RPMI8226 (cell line): ENCODE results near the gene ANKRD60.

Source experiments
- DNase-seq: peaks from one replicate; pipeline ENCODE4 v3.0.0-alpha.2; 2015

Gene ANKRD60, protein sequence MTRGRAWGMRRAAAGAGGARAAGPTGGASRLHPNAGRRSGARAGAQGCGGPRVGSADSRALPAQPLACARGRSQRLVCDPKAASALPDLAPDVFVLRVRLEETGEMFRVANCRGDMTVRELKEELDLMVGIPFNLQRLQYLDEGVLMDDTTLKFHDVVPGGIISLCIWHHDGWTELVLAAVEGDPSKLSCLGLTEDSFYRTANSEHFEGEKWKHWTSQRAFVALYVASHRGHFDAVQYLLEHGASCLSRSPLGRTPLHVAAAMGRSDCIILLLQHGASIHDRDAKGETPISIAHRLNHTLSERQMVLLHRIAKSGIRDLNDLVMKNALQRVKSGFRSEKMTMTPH

DNA sequence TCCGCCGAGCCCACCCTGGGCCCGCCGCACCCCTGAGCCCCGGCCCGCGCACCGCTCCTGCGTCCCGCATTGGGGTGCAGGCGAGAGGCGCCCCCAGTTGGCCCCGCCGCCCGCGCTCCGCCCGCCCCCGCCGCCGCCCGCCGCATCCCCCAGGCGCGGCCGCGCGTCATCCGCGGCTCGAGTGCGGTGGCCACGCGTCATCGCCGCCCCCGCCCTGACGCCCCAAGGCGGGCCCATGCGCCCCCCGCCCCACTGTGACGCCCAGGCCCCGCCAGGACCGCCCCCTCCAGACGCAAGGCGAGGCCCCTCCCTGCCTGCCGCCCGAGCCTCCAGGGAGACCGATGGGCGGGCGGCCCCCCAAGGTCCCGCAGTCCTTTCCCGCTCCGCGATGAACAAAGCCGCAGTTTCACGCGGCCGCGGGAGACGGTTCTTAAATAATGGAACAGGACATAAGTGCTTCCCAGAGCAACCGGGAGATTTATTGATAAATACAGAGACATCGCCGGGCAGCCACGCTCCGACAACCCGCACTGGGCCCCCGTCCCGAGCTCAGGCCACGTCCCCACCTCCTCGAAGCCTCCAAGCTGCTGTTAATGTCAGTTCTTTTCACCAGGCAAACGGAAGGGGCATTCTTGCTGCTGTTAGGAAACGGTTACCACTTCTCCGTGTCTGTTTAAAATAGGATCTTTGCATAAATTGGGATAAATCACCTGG lies at the start of gene ANKRD60:
TSS of gene ANKRD60 (minus strand) at position 170 of the 714 bp plus-strand sequence. CDS start at position 170, 0 bp downstream.
- DNase-seq = no peak

- DNase-seq = no peak
Measured at GRCh38 chr20:58277578-58278472, 49.4 kb upstream of the ANKRD60 start.

GRCh38 chr20:58277107-58277506 lies 48.7 kb upstream of the ANKRD60 start:
- DNase-seq = no peak

- no peak for DNase-seq
Measured at GRCh38 chr20:58274384-58274783, 45.9 kb upstream of the ANKRD60 start.

GRCh38 chr20:58271606-58272351 lies 43.3 kb upstream of the ANKRD60 start:
- no peak for DNase-seq

- DNase-seq = no peak
Measured at GRCh38 chr20:58268936-58269619, 40.6 kb upstream of the ANKRD60 start.

GRCh38 chr20:58268421-58268821 lies 40.0 kb upstream of the ANKRD60 start:
- no peak for DNase-seq

GRCh38 chr20:58267389-58268215 lies 39.1 kb upstream of the ANKRD60 start:
- DNase-seq = no peak

GRCh38 chr20:58264271-58264670 lies 35.8 kb upstream of the ANKRD60 start:
- no peak for DNase-seq

- no peak for DNase-seq
Measured at GRCh38 chr20:58261660-58262059, 33.2 kb upstream of the ANKRD60 start.

- DNase-seq = no peak
Measured at GRCh38 chr20:58260006-58260405, 31.6 kb upstream of the ANKRD60 start.

DNA sequence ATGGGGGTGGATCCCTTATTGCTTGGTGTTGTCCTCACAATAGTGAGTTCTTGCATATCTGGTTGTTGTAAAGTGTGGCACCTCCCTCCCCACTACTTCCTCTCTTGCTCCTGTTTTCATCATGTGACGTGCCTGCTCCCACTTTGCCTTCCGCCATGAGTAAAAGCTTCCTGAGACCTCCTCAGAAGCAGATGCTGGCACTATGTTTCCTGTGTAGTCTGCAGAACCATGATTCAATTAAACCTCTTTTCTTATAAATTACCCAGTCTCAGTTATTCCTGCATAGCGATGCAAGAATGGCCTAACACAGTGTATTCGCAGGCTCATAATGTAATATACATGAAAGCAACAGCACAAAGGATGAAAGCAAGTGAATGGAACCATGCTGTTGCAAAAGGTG lies 28.4 kb upstream of the ANKRD60 start:
- DNase-seq = no peak

- no peak for DNase-seq
Measured at GRCh38 chr20:58256307-58256706, 27.9 kb upstream of the ANKRD60 start.

GRCh38 chr20:58254890-58255289 lies 26.4 kb upstream of the ANKRD60 start:
- DNase-seq = no peak

- DNase-seq = no peak
Measured at GRCh38 chr20:58251979-58252591, 23.6 kb upstream of the ANKRD60 start.

DNA sequence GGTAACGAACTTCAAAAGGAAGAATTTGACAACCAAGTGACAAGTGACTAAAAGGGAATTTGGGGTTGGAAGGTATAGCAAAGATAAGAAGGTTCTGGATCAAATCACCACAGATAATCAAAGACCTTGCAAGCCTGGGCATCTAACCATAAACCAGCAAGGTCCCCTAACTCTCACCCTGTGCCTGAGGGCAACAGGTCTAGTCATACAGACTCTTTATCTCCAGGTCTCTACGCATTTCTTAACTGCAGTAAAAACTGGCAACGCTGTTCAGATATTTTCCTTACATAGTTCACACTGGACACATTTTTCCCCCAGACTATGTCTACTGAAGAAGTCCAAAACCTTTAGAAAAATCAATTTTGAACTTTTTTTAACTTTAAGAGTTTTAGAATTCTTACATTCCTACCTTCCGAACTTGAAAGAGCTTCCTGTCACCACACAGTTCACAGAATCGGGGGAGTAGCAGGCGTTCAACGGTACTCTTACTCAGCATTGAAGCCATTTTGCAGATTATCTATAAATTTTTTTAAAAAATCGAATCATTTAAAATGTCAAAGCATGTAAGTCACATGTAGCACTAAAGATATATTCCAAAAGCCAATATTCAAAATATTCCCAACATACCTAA lies 23.0 kb upstream of the ANKRD60 start:
- no peak for DNase-seq

GRCh38 chr20:58246346-58246745 lies 17.9 kb upstream of the ANKRD60 start:
- no peak for DNase-seq

DNA sequence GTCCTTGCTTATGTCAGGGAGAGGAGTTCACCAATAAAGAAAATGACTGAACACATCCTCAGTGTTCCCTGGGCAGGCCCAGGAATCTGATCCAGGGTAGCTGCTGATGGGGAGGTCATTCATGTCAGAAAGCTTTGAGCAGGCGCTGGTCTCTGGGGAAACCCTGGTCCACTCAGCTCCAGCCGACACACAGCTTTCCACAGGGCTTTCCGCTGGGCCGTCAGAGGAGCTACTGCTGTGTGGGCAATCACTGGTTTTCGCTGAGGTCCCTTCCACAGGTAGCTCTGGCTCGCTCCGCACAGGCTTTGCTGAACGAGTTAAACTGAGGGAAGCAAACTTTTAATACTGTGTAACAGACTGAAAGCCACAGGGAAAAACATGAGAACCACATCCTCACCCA lies 17.5 kb upstream of the ANKRD60 start:
- no peak for DNase-seq

DNA sequence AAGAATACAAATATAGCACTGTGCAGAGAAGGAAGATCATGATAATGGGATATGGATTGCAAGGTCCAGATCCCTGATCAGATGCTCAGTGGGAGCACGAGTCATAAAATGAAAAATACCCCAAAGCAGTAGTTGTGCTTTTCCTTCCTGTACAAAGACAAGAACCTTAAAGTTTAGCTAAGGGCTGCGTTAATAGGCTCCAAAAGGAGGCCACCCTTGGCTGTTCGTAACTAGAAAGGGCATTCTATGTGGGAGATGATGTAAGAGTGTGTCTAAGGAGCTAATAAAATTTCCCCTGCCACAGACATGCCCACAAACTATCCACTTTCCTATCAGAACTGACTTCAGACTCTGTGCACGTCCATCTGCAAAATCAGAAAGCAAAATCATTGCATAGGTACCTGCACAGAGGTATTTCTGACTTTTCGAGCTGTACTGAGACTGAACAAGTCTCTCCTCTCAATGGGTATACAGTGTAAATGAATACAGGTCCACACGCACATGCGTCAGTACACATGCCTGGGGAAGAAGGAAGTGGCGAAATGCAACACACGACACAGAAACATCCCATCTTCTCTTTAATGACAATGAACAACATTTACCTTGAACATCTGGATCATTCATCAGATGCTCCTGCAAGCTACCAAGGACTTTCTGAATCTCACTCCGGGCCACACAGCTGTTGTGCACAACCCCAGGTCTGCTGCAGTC lies 16.9 kb upstream of the ANKRD60 start:
- DNase-seq = no peak
